ENCODE results near the gene SS18L1. TPM values are rescaled to one million over a fixed set of nuclear protein-coding genes. Genes with fewer than 3 reads are reported as not detected.

SS18L1 gene
- total RNA-seq, 4 donors from 2014 or later, result 14.7 to 23.2 (median 22.1) TPM

GRCh38 chr20:62179162-62179504 is 35.6 kb downstream of the SS18L1 start:
- TF ChIP-seq, protein P1, sequence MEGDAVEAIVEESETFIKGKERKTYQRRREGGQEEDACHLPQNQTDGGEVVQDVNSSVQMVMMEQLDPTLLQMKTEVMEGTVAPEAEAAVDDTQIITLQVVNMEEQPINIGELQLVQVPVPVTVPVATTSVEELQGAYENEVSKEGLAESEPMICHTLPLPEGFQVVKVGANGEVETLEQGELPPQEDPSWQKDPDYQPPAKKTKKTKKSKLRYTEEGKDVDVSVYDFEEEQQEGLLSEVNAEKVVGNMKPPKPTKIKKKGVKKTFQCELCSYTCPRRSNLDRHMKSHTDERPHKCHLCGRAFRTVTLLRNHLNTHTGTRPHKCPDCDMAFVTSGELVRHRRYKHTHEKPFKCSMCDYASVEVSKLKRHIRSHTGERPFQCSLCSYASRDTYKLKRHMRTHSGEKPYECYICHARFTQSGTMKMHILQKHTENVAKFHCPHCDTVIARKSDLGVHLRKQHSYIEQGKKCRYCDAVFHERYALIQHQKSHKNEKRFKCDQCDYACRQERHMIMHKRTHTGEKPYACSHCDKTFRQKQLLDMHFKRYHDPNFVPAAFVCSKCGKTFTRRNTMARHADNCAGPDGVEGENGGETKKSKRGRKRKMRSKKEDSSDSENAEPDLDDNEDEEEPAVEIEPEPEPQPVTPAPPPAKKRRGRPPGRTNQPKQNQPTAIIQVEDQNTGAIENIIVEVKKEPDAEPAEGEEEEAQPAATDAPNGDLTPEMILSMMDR (IDR thresholded peaks at IDR 0.05), result no peak
- TF ChIP-seq EP300 (IDR thresholded peaks at IDR 0.05; ENCODE audit: low read depth) (no peak), POLR2A (IDR thresholded peaks at IDR 0.05) (no peak), POLR2AphosphoS5 (IDR thresholded peaks at IDR 0.05) (no peak)
- H3K27me3 ChIP-seq, result no peaks in the 10 kb centered on the region
- intact Hi-C loops (cut with DNase I; ENCODE audit: low total_unique reads), result no loop called here
- no peaks in the 10 kb centered on the region for H3K9me3 ChIP-seq
- in situ Hi-C loops (cut with MboI; ENCODE audit: low pct_ligation_motif_present in 1 of 4, low pct_unique_long_range_greater_than_20kb in 1 of 4, low sequenced_read_pairs in 3 of 4), result no loop called here
- peaks cover 5 to 16% (median 13%) of the 10 kb centered on the region in 4 donors for H3K4me1 ChIP-seq
- peaks cover 0 to 4% (median 0%) of the 10 kb centered on the region in 4 donors for H3K36me3 ChIP-seq
- H3K27ac ChIP-seq, result no peak overlapping the region
- 97% methylated on average over 14 of the region's 14 CpGs; no CpG with 5 or more reads in 1 of the 2 donors for WGBS, 2 donors (ENCODE audit: low coverage in 1 of 2)
- H3K4me3 ChIP-seq, result no peak overlapping the region
- DNase-seq, result no peak

DNA sequence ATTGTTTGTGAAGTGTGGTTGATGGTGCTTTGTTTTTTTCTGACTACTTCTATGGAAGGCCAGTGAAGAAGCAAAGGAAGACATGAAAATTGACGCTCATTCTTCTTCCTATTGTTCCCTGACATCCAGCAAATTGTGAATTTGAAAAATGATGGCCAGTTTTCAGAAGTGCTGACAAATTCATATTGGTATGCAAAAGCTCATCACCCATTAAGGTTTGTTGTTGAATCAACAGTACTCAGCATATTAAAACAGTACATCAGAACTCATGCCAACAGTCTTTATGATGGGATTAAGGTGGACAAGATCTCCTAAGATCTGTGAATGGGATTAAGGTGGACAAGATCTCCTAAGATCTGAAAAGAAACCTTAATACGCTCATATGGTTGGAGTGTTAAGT is 38.2 kb downstream of the SS18L1 start:
- TF ChIP-seq POLR2AphosphoS5 (IDR thresholded peaks at IDR 0.05) (no peak), POLR2A (IDR thresholded peaks at IDR 0.05) (no peak), EP300 (IDR thresholded peaks at IDR 0.05; ENCODE audit: low read depth) (no peak)
- TF ChIP-seq, protein P1 (IDR thresholded peaks at IDR 0.05), result no peak
- peaks cover 7 to 20% (median 18%) of the 10 kb centered on the region in 4 donors for H3K4me1 ChIP-seq
- 84 to 90% methylated on average over 2 of the region's 2 CpGs for whole genome bisulfite sequencing, 2 donors (ENCODE audit: low coverage in 1 of 2)
- no peaks in the 10 kb centered on the region for H3K36me3 ChIP-seq
- no peak for DNase-seq
- H3K27me3 ChIP-seq, result no peaks in the 10 kb centered on the region
- H3K9me3 ChIP-seq, result no peaks in the 10 kb centered on the region
- in situ Hi-C loops (cut with MboI; ENCODE audit: low pct_ligation_motif_present in 1 of 4, low pct_unique_long_range_greater_than_20kb in 1 of 4, low sequenced_read_pairs in 3 of 4), result no loop called here
- peak overlapping the region; percentile 94 to 98 (median 96) for H3K27ac ChIP-seq
- H3K4me3 ChIP-seq, result peak overlapping the region in 1 of 4 donors; percentile 88
- intact Hi-C loops (cut with DNase I; ENCODE audit: low total_unique reads), result loop anchor here (10.0 kb wide), 1 partner anchor 53 kb away; the partner anchor contains the start of gene OSBPL2

GRCh38 chr20:62182469-62183425 is 39.2 kb downstream of the SS18L1 start, which contains the start of gene MTG2:
MTG2 (plus strand) TSS chr20:62183028; CDS start chr20:62193421, 10,393 bp downstream.
- WGBS, 2 donors (ENCODE audit: low coverage in 1 of 2), result 0% methylated on average over 8 to 23 of the region's 96 CpGs
- Histone ChIP-seq H3K36me3 (no peaks in the 10 kb centered on the region), H3K9me3 (no peaks in the 10 kb centered on the region), H3K27ac (peak within 1 kb of the TSS; percentile 94 to 98 (median 96)), H3K4me3 (peak within 1 kb of the TSS; percentile 70 to 95 (median 88)), H3K4me1 (peaks cover 7 to 25% (median 22%) of the 10 kb centered on the region in 4 donors), H3K27me3 (no peaks in the 10 kb centered on the region)
- DNase-seq, result peak; percentile 96
- intact Hi-C loops (cut with DNase I; ENCODE audit: low total_unique reads) (loop anchor here (10.0 kb wide), 1 partner anchor 52 kb away; the partner anchor contains the start of gene OSBPL2), in situ Hi-C loops (cut with MboI; ENCODE audit: low pct_ligation_motif_present in 1 of 4, low pct_unique_long_range_greater_than_20kb in 1 of 4, low sequenced_read_pairs in 3 of 4) (no loop called here)
- TF ChIP-seq EP300 (IDR thresholded peaks at IDR 0.05; ENCODE audit: low read depth) (no peak), POLR2A (IDR thresholded peaks at IDR 0.05) (peak; percentile 93), POLR2AphosphoS5 (IDR thresholded peaks at IDR 0.05) (peak; percentile 95 to 98 (median 96))
- TF ChIP-seq, protein P1 (IDR thresholded peaks at IDR 0.05), result peak in 2 of 5 experiments; percentile 8 to 19
